GM18867 (cell line): ENCODE results near the gene PJA2.

Experiments
- ATAC-seq: cut with Tn5 transposase; IDR thresholded peaks from one replicate; pipeline ENCODE4 v1.9.1; 2021; ENCODE audit warnings: mild to moderate bottlenecking, moderate library complexity; ENCODE audit not compliant: unreplicated experiment

Gene PJA2

DNA sequence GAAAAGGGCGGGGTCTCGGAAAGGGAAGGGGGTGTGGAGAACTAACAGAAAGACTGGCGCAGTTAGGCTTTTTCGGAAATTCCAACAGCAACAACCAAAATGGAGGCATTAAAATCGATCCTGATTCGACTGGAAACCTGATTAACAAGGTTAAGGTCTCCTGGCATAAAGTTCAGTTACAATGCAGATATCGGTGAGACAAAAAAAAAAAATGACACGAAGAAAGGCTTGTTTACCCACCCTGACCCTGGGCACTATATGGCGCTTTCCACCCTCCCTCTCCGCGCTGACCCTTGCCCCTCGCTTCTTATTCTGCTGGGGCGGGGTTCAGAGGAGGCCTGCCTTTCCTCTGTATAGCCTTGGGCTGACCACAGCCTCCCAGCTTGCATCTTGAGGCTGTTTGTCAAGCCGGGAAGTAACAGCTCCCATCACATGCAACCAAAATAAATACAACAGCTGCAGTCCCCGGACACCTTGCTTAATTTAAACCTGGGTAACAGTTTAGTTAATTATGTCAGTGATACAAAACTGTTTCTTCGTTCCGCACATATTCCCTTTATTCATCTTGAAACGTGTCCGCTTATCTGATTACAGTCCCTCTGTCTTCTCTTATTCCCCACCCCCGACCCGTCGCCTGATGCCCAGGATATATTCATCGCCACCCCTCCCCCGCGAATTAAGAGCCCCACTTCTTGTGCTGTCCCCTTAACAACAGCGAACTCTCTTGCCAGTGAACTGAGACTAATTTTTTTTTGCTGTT, 795 bp upstream of the PJA2 start:
- ATAC-seq = peak; percentile 21

DNA sequence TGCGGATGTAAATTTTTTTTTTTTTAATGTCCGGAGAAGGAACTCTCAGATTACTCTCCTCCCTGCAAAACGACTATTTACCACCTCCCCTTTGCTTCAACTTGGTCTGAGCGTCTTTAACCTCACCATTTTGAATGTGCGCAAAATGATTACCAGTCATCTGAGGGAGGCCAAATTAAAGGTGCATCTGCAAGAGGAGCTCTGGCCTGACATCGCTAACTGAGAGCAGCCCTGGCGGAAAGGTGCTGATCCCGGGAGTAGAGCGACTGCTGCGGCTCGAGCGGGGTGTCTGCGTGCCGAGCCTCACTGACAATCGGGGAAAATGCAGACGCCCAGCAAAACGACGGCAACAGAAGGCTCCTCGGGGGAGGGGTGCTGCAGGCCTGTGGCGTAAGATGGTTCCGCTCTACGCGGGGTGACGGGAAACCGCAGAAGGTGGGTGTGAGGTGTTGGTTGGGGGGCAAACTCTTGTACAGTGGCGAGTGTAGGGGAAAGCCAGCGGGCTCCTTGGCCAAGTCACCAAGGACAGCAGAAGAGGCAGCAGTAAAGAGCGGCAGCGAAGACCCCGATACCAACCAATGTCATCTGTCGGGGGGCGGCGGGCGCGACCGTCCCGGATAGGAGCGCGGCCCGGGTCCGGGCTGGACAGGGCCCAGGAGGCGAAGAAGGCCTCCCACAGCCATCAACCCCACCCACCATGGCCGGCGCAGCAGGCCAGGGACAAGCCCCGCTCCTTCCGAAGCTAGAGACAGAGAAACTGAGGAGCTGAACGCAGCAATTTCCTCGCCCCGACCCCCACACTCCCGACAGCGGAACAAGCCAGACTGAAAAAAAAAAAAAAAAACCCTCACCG, 557 bp downstream of the PJA2 start:
- peak; percentile 38 for ATAC-seq

DNA sequence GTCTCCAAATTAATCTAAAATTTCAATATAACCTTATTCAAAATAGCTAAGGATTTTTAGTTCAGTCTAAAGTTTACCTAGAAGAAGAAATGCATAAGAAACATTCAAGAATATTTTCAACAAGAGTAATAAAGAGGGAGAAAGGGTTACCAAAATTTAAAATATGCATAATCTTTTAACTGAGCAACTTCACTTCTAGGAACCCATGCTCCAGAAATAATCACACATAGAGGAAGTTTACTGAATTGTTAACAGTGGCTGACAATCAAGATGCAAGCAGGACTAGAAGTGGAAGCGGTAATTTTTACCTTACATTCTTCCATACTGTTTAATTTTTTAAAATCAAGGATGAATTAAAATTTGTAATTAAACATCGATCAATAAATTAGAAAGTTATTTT, 1.9 kb downstream of the PJA2 start:
- no peak for ATAC-seq

DNA sequence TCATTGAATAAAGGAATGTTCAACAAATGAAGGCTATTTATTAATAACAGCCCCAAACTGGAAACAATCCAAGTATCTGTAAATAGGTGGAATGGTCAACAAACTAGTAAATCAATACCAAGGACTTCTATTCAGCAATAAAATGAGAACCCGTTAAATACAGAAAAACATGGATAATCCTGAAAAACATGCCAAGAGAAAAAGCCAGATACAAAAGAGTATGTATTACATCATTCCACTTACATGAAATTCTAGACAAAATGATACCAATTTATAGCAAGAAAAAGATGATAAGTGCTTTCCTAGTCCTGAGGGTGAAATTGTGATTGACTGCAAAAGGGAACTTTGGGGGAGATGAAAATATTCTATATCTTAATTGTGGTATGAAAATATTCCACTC, 3.1 kb downstream of the PJA2 start:
- ATAC-seq = no peak

DNA sequence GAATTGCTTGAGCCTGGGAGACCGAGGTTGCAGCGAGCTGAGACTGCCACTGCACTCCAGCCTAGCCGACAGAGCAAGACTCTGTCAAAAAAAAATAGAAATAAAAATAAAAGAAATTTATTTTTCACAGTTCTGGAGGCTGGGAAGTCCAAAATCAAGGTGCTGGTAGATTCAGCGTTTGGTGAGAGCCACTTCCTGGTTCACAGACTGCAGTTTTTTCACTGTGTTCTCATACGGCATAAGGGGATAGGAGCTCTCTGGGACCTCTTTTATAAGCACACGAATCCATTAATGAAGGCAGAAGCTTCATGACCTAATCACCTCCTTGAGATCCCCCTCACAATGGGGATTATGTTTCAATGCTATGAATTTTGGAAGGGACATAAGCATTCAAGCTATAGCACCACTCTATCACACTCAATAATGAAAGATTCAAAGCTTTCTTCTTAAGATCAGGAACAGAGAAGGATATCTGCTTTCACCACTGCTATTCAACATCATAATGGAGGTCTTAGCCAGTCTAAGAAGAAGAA, 5.3 kb downstream of the PJA2 start:
- ATAC-seq = no peak

DNA sequence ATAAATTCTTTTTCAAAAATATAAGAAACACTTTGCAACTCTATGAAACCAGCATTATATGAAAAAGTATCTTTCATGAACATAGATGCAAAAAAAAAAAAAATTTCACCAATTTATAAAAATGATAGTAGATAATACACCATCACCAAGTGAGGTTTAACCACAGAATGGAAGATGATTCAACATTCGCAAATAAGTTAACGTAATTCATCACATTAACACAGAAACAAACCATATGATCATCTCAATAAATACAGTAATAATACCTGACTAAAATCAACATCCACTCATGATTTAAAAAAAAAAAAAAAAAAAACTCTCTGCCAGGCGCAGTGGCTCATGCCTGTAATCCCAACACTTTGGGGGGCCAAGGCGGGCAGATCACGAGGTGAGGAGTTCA, 6.3 kb downstream of the PJA2 start:
- ATAC-seq = no peak

DNA sequence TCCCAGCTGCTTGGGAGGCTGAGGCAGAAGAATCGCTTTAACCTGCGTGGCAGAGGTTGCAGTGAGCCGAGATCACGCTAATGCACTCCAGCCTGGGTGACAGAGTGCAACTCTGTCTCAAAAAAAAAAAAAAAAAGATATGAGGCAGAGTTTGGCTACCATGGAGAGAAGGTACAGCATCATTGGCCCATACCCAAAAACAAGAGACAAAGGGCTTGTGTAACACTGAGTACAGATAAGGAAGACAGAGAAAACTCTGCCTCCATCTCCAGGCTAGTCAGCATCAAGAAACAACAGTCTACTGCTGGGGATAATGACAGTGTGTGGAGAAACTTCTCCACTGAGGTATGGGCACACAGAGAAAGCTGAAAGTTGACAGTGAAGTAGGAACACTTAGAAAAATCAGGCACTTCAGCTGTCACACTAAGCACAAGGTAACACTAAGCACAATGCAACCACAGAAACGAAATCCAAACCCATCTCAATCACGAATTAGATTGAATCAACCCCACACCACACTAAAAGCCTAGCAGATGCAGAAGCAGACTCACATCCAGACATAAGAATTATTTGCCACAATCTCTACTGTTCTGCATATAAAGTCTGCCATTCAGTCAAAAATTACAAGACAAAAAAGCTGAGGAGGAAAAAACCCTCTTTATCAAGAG, 10.5 kb downstream of the PJA2 start:
- no peak for ATAC-seq

DNA sequence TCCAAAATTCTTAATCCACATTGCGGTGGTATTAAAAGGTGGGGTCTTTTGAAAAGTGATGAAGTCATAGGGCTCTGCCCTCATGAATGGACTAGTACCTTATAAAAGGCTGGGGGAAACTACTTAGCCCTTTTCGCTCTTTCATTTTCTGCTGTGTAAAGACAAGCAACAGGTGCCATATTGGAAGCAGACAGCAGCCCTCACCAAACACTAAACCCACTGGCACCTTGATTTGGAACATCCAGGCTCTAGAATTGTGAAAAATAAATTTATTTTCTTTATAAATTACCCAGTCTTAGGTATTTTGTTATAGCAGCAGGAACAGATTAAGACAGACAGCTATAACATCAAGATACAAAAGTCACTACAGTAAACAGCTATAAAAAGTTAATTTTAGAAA, 12.8 kb downstream of the PJA2 start:
- ATAC-seq = no peak

DNA sequence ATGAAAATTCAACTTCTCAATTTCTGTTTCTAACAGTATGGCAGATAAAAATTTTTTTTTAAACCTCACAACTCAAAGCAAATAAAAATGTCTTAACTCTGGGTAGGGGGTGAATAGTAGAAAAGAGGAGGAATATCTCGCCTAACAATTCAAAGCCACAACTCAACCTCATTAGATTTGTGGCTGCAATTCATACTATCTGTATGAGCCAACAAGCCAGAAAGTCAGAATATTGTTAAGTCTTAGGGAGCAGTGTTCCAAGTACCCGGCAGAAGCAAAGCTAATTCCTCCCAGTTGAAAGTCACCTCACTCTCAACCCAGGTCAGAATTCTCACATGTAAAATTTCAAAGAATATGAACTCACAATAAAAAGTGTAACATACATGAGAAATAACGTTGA, 15.0 kb downstream of the PJA2 start:
- no peak for ATAC-seq

DNA sequence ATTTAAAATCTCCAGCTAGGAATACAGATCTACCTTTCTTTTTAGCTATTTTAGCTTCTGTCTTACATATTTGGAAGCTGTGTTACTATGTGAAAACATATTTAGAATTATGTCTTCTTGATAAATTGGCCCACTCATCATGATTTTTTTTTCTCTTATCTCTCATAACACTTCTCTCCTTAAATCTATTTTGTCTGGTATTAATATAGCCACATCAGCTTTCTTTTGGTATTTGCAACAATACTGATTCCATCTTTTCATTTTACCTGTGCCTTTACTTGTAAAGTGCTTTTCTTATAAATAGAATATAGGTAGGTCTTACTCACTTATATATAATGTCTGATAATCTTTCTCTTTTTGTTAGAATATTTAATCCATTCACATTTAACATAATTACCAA, 19.6 kb downstream of the PJA2 start:
- ATAC-seq = no peak

DNA sequence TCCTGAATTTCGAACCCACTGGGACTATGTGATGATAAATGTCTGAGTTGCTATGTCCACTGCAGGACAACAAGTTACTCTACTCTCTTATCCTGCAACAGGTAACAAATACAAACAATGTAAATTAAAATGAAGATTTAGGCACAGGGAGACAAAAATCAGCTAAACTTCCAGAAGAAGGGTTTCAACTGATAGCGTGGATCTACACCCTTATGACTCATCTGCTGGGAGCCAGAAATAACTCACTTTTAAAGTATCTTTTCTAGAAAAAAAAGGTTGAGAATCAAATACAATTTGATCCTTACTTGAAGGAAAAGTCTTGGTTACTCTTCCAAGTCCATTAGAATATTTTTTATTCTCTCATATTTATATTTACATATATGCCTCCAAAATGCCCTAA, 21.4 kb downstream of the PJA2 start:
- no peak for ATAC-seq

DNA sequence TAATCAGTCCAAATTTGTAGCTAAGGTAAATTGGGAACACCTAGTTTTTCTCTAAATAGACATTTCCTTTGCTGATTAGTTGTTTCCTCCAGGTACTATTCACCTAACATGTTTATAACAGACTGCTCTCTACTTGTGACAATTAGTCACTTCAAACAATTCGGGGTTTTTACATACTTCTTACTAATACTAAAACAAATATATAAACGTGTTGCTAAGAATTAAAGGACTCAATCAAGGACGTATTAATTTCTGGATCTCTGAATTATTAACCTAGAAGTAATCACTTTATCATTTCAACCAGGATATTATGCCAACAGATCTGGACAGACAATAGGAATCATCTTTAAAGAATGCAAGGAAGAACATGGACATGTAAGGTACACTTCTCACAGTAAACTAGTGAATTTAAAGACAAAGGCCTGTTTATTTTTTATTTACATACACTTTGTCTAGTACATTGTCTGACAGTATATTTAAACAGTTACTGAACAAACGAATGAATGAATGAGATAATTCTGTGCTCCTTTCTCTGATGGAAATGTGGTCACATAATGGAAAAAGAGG, 22.3 kb downstream of the PJA2 start:
- no peak for ATAC-seq

DNA sequence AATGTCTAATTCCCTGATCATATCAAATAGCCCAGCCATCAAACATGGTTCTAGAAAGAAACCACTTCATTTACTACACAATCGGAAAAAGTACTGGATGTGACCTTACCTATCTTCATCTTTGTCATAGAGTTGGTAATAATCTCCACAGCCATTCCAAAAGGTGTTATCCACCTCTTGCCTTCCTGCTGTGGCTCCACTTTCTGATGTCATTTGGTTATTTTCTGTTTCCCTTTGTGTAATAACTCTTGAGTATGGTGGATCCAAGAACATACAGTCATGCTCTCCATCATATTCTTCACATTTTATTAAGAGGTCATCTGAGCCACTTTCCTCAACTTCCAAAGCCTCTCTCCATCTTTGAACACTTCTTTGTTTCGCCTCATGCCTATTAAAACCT, 31.7 kb downstream of the PJA2 start:
- ATAC-seq = no peak

DNA sequence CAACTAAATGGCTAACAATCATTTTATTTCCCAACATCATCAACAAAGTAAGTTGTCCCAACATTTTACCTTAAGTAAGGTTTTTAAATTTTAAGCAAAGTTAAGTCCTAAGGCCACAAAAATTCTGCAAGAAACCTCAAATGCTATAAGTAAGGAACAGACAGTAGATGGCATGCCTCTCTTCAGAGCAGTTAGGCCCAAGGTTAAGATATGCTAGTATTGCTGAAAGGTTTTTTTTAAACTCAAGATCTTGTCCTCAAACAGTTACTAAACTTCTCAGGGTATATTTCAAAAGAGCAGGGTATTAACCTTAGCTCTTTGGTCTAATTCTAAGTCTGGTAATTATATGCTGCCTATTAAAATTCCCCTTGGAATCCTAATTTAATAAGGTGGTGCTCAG, 35.1 kb downstream of the PJA2 start:
- no peak for ATAC-seq

DNA sequence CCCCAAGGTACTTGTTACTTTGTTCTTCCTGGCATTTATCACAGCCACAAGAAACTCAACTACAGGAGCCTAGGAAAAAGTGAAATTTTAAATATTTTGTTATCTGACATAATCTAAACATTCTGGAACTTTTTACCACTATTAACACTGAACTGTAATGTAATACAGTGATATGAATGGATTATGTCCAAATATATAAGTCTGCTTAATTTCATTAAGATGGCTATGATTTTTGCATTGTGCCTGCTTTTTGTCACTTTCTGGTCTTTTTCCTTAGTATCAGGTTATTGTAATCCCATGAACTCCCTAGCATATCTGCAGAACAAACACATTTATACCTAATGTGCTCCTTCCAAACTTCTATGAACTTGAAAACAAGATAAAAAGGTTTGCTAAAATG, 35.8 kb downstream of the PJA2 start:
- ATAC-seq = no peak

DNA sequence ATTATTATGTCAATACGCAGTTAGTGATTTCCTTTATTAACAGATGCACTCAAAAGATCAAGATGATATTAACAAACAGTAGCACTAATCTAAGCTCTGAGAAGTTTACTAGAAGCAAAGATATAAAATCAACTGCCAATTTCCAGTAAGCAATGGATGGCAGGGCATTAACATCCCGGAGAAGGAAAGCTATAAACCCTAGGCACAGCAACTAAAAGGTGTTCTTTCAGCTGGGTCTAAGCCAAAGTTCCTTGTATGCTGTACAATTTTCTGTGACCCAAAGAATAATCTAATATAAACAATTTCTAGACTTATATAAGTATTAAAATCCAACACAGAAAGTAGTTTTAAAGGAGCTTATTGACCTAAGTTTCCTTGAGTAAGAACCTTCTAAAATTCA, 39.4 kb downstream of the PJA2 start:
- ATAC-seq = no peak

DNA sequence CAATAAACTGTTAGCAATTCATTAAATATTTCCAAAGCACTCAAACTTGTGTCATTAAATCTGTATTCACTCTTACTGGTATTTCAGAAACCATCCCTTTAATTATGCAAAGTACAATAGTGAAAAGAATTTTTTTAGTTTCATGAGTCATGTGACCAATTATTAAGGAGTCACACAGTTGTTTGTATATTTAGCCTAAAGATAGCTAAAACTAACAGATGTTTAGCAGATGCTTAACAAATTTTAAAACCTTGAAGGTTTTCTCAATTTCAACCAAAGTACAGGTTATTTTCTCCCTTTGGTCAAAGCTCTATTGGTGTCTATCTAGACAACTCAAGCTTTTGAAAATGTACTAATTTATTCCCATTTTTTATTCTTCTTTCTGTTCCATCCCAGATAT, 44.1 kb downstream of the PJA2 start:
- no peak for ATAC-seq

DNA sequence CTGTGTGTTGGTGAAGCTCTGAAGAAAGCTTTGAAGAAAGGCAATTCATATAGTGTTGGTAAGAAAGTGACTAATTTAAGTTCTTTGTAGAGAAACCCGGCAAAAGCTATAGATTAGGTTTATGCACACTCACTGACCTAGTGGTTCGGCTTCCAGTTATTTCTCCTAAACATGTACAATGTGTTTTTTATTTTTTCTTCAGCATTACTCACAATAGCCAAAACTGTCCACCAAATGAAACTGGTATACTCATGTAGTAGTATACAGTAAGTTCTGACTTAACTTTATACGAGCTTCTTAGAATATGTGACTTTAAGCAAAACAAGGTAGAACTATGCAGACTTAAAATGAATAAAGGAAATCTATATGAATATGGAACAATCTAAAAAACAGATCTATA, 44.8 kb downstream of the PJA2 start:
- ATAC-seq = no peak

DNA sequence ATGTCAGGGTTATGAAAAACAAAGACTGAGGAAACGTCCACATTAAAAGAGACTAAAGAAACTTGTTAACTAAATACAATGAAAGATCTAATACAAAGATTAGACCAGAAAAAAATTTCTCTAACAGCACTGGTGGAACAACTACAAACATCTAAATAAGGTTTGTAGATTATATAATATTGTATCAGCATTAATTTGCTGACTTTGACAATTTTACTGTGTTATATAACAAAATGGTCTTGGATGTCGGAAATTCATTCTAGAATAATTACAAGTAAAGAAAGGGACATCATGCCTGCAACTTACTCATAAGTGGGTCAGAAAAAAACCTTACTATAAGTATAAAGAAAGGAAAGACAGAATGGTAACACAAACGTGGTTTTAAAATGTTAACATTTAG, 50.1 kb downstream of the PJA2 start:
- no peak for ATAC-seq

DNA sequence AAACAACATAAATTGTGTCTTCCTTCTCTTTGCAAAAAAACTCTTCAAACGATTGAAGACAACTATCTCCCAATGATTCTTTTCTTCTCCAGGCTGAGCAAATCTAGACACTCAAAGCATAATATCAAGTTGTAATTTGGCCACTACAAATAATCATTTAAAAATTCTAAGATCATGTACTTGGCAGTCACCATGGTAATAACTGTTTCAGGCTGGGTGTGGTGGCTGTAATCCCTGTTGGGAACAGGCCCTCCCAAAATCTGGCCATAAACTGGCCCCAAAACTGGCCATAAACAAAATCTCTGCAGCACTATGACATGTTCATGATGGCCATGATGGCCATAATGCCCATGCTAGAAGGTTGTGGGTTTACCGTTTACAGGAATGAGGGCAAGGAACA, 52.0 kb downstream of the PJA2 start:
- no peak for ATAC-seq

DNA sequence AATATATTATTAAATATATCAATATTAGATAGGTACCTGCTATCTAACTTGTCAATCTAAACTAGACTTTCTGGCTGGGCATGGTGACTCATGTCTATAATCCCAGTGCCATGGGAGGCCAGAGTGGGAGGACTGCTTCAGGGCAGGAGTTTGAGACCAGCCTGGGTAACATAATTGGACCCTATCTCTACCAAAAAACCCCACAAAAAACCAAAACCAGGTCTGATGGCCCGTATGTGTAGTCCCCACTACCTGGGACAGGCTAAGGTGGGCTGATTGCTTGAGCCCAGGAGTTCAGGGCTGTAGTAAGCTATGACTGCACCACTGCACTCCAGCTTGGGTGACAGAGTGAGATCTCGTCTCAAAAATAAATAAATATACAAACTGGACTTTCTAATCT, 55.0 kb downstream of the PJA2 start:
- ATAC-seq = no peak
